GM18526 (cell line): Measurements from ENCODE around the gene CAPN7.

Source experiments
- POLR2A ChIP-seq: IDR thresholded peaks from 3 replicates; pipeline ENCODE4 v1.6.1; 2011; ENCODE audit not compliant: insufficient read length; ENCODE audit errors: extremely low read depth

Gene CAPN7

DNA sequence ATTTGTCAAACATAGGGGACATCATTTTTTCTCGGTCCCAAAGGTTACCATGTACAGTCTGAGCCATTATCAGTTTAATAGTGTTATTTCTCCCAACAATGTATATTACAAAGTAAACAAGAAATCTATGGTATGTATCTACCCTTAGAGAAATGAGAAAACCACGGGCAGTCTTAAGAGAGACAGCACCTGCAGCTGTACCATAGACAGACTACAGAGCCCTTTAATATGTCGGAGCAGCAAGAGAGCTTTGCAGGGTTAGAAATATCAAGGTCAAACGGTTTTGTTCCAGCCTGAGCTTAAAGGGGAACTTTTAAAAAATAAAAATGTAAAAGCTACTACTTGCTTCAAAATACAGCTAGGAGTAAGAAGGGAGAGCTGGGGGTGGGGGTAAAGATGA, 73.2 kb downstream of the CAPN7 start:
- TF ChIP-seq POLR2A: no peak

DNA sequence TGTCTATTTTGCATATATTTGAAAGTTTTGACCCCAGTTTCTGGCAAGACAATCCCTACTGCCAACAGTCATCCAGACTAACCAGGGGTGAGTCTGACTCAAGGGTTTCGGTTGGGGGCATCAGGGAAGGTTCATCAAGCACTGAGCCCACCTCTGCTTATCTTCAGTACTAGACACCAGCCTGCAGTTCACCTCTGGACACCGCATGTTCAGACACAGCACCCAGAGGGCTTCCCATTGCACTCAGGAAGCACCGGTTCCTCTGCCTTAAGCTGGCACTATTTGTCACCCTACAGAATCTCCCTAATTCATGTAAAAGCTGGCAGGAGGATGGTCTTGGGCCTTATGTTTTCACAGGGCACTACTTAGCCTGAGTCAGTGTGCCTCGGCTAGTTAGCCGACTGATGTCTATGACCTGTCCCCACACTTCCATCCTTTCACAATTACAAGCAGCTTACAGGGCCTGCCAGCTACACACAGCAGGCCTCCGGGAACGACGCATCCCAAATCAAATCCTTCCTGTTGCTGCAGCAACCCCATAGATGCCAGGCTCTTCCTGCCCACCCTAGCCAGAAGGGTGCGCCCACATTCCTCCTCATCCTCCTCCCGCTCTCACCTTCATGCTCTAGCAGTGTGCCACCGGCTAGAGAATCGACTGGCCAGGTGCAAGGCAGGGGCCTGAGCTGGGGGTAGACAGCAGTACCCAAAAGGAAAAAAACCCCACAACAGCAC, 73.8 kb downstream of the CAPN7 start:
- TF ChIP-seq POLR2A: no peak

DNA sequence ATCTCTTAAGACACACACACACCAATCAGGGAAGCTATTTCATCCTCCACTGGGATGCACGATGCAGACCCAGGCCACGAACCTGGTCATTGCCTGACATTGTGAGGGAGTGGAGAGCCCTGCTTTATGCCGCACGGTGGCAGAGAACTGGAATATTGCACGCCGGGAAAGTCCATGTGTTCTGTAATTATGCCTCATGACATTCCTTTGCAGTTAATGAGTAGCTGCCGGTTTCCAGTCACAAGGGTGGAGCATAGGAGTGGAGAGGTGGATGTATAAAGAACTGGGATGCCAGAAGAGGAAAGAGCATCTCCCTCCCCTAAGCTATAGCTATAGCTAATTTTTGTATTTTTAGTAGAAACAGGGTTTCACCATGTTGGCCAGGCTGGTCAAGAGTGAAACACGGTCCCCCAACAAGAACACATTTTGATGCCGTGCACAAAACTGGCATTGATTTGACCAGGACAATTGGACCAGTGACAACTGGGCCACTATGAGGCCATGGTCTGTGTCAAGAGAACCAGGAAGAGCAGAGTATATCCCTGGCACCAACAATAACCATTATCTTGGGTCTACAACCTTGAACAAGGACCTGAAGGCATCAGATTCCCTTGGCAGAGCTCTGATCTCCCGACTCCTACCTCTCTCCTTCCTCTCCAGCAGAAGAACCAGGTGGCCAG, 74.9 kb downstream of the CAPN7 start:
- no peak for TF ChIP-seq POLR2A

DNA sequence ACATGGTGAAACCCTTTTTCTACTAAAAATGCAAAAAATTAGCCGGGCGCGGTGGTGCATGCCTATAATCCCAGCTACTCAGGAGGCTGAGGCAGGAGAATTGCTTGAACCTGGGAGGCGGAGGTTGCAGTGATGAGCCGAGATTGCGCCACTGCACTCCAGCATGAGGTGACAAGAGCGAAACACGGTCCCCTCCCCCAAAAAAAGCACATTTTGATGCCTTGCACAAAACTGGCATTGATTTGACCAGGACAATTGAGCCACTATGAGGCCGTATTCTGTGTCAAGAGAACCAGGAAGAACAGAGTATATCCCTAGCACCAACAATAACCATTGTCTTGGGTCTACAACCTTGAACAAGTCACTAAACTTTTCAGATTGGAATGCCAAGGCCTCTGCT, 75.8 kb downstream of the CAPN7 start:
- no peak for TF ChIP-seq POLR2A

DNA sequence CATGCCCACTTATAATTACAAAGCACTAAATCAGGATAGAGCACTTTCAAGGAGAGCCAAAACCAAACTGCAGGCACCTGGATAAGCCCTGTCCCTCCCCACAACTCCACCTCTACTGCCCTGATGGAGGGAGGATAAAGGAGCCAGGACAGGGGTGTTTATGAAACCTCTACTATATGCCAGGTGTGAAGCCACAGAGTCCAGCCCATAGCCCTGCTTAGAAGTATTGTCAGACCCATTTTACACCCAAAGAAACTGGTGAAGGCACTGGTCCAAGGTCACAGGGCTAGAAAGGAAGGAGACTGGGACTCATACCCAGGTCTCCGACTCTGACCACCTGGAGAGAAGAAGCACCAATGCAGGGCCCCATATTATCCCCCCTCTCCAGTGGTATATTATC, 77.7 kb downstream of the CAPN7 start:
- no peak for TF ChIP-seq POLR2A

DNA sequence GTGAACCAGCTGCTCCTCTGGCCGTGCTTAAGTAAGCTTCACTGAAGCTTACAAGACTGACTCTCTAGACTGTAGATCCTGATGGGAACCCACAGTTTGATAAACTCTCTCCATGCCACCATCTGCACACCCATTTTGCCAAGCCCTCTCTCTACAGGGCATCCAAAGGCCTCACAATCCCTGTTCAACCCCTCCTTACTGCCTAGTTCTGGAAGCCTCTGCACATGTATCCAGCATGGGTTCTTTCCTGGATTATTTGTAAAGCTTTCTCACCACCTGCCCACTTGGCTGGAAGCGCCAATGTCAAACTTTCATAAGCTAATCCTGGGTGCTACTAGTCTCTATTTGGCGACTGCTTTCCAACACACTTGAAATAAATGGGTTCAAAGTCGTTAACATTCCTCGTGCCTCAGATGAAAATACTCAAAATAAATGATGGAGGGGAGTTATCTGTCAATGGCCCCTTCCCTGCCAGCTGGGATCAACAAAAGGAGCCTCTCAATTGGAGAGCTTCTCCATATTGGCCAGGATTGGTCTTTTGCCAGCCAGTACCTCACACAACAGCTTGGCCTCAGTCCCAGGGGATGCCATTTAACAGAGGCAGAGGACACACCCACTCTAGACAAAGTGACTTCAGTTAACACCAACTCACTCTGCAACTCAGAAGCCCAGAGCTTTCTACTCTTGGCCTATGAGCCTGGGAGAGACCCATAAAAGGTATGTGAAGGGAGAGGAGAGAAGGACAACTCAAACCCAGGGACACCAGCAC, 78.3 kb downstream of the CAPN7 start:
- TF ChIP-seq POLR2A: no peak

DNA sequence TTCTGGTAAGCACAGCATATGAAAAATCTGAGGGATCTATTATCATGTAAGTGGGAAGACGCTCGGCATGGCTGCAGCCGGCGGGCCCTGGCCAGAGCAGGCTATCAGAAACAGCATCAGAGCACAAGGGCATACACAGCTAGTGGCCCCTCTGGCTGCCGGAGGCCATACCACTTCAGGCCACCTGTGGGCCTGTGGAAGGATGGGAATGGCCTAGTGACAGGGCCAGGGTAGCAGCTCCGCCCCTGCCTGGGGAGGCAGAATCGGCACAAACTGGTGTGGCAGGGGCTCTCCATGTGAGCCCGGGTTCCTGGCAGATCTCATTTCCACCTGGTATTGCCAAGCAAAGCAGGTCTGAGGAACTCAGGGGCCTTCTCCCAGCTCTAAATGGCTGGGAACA, 80.0 kb downstream of the CAPN7 start:
- TF ChIP-seq POLR2A: no peak

GRCh38 chr3:15287565-15288330, 81.7 kb downstream of the CAPN7 start:
- TF ChIP-seq POLR2A: no peak

GRCh38 chr3:15288331-15289035, 82.4 kb downstream of the CAPN7 start:
- no peak for TF ChIP-seq POLR2A

DNA sequence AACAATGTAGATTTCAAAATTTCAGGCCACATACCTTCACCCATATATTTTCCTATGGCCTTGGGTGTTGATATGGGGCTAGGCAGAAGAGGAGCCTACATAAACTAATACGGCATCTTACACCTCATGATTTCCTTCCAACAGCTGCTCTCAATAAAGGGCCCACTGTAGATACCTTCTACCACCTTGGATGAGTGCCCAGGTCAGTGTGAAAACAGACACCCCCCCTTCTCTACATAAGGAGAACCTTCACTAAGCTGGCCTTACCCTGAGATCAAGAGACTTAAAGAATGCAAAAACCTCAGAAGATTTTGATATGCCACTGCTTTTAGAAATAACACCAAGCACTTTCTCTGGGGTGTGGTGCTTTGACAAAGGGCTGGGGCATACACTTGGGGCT, 83.6 kb downstream of the CAPN7 start:
- TF ChIP-seq POLR2A: no peak

DNA sequence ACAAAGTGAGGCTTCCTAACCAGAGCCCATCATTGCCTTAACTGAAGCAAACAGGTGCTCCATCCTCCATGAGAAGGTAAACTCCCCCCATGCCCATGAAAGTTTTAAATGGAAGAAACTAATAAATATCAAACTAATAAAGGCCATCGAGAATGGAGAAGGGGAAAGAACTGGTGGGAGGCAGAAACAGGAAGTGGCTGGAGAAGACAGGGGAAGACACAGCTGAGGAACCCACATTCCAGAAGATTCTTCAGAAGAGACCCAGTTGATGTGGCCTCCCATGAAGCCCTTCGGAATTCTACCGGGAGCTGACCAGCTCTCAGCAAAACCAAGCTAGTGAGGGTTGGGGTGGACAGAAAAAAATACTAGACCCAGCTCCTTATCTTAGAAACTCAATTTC, 84.7 kb downstream of the CAPN7 start:
- TF ChIP-seq POLR2A: no peak

DNA sequence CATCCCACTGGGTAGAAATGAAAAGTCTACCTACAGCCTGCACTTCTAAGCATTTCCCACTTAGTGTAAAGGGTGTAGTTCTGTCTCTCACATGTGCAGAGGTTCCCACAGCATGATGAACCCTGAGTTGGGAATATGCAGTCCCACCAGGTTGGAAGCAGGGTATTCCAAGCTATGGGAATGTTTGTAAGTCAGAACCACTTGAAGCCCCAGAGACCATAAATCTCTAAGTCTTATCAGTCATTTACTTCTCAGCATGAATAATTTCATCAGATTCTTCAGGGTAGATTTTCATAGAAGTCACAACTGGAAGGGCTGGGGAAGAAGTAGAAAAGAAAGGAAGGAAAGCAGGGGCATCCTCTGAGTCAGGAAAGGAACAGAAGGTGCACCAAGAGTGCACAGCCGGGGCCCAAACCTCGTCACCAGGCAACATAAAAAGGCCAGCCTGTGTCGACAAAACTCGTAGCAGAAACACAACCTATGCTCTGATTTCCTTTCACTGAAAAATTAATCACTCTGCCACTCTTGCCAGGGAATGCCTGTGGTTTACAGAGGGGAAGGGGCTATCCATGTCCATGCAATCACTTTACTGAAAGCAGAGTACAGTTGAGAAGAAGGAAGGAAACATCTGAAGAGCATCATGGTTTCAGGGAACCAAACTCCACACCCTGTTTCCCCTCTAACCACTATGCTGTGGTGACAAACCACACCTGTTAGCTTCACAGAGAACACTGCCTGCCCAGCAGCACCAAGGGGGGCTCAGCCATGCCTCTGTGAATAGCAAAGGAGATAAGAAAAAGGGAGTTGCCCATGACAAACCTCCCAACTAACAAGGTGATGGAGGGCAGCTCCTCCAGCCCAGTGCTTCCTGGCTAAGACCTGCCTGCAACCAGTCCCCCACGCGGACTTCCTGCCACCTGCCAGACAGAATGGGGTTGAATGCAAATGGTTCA, 85.8 kb downstream of the CAPN7 start:
- TF ChIP-seq POLR2A: no peak

- no peak for TF ChIP-seq POLR2A
Observed at GRCh38 chr3:15292765-15293522, 86.9 kb downstream of the CAPN7 start.
